IPS-18a (cell line): ENCODE data around the gene UBE2D1.

ENCODE experiments used
- H3K27ac ChIP-seq: one replicate; pipeline ENCODE4 v1.5.1; 2013; ENCODE audit warnings: low read length
- H3K27me3 ChIP-seq: one replicate; pipeline ENCODE4 v1.6.1; 2013; ENCODE audit warnings: mild to moderate bottlenecking, low read length; ENCODE audit not compliant: control insufficient read depth, insufficient read depth
- H3K36me3 ChIP-seq: one replicate; pipeline ENCODE4 v1.6.1; 2013; ENCODE audit warnings: low read depth, low read length; ENCODE audit not compliant: control insufficient read depth
- H3K4me1 ChIP-seq: one replicate; pipeline ENCODE4 v1.6.1; 2013; ENCODE audit warnings: low read depth, low read length; ENCODE audit not compliant: control insufficient read depth
- H3K4me3 ChIP-seq: one replicate; pipeline ENCODE4 v1.5.1; 2013; ENCODE audit warnings: low read length
- H3K9ac ChIP-seq: one replicate; pipeline ENCODE4 v1.6.1; 2013; ENCODE audit warnings: mild to moderate bottlenecking, low read length, moderate library complexity
- H3K9me3 ChIP-seq: one replicate; pipeline ENCODE4 v1.6.1; 2013; ENCODE audit warnings: low read depth, low read length; ENCODE audit not compliant: control insufficient read depth

Gene UBE2D1

GRCh38 chr10:58385784-58386112 lies 50.9 kb downstream of the UBE2D1 start:
- Histone ChIP-seq H3K4me1 (peaks cover 4% of the 10 kb centered on the region), H3K36me3 (peaks cover 41% of the 10 kb centered on the region), H3K4me3 (peak overlapping the region; percentile 96), H3K9ac (peak overlapping the region; percentile 90), H3K27ac (peak overlapping the region; percentile 91), H3K27me3 (no peaks in the 10 kb centered on the region), H3K9me3 (no peaks in the 10 kb centered on the region)

GRCh38 chr10:58389024-58389423 lies 54.2 kb downstream of the UBE2D1 start:
- peaks cover 68% of the 10 kb centered on the region for H3K36me3 ChIP-seq

GRCh38 chr10:58393317-58393716 lies 58.5 kb downstream of the UBE2D1 start:
- Histone ChIP-seq H3K27ac (no peak overlapping the region), H3K4me3 (no peak overlapping the region), H3K9me3 (no peaks in the 10 kb centered on the region), H3K36me3 (peaks cover 85% of the 10 kb centered on the region), H3K27me3 (no peaks in the 10 kb centered on the region), H3K9ac (no peak overlapping the region), H3K4me1 (no peaks in the 10 kb centered on the region)

More at GRCh38 chr10:58389024-58389423, 54.2 kb downstream of the UBE2D1 start:
- Histone ChIP-seq H3K4me1 (peaks cover 4% of the 10 kb centered on the region), H3K9me3 (no peaks in the 10 kb centered on the region), H3K9ac (no peak overlapping the region), H3K27ac (no peak overlapping the region), H3K27me3 (no peaks in the 10 kb centered on the region), H3K4me3 (no peak overlapping the region)

GRCh38 chr10:58394471-58394870 lies 59.7 kb downstream of the UBE2D1 start:
- Histone ChIP-seq H3K36me3 (peaks cover 74% of the 10 kb centered on the region), H3K9me3 (no peaks in the 10 kb centered on the region)

GRCh38 chr10:58396057-58396456 lies 61.3 kb downstream of the UBE2D1 start:
- Histone ChIP-seq H3K36me3 (peaks cover 58% of the 10 kb centered on the region), H3K4me3 (no peak overlapping the region), H3K9me3 (no peaks in the 10 kb centered on the region)

More at GRCh38 chr10:58394471-58394870, 59.7 kb downstream of the UBE2D1 start:
- Histone ChIP-seq H3K4me3 (no peak overlapping the region), H3K27ac (no peak overlapping the region), H3K4me1 (no peaks in the 10 kb centered on the region), H3K9ac (no peak overlapping the region), H3K27me3 (no peaks in the 10 kb centered on the region)

GRCh38 chr10:58397830-58398229 lies 63.0 kb downstream of the UBE2D1 start:
- H3K4me1 ChIP-seq, result no peaks in the 10 kb centered on the region
- H3K9ac ChIP-seq, result no peak overlapping the region
- no peaks in the 10 kb centered on the region for H3K27me3 ChIP-seq
- H3K4me3 ChIP-seq, result no peak overlapping the region
- no peaks in the 10 kb centered on the region for H3K9me3 ChIP-seq
- peaks cover 42% of the 10 kb centered on the region for H3K36me3 ChIP-seq
- H3K27ac ChIP-seq, result no peak overlapping the region

More at GRCh38 chr10:58396057-58396456, 61.3 kb downstream of the UBE2D1 start:
- Histone ChIP-seq H3K27me3 (no peaks in the 10 kb centered on the region), H3K27ac (no peak overlapping the region), H3K4me1 (no peaks in the 10 kb centered on the region), H3K9ac (no peak overlapping the region)

- peaks cover 30% of the 10 kb centered on the region for H3K36me3 ChIP-seq
- H3K27ac ChIP-seq, result no peak overlapping the region
- no peak overlapping the region for H3K9ac ChIP-seq
- no peaks in the 10 kb centered on the region for H3K27me3 ChIP-seq
- H3K4me3 ChIP-seq, result no peak overlapping the region
- no peaks in the 10 kb centered on the region for H3K9me3 ChIP-seq
- H3K4me1 ChIP-seq, result no peaks in the 10 kb centered on the region
Observed at GRCh38 chr10:58399410-58399809, 64.6 kb downstream of the UBE2D1 start.

GRCh38 chr10:58400609-58401008 lies 65.8 kb downstream of the UBE2D1 start:
- no peaks in the 10 kb centered on the region for H3K27me3 ChIP-seq
- H3K9me3 ChIP-seq, result no peaks in the 10 kb centered on the region
- no peak overlapping the region for H3K27ac ChIP-seq
- H3K4me1 ChIP-seq, result no peaks in the 10 kb centered on the region
- no peak overlapping the region for H3K4me3 ChIP-seq
- peaks cover 19% of the 10 kb centered on the region for H3K36me3 ChIP-seq
- H3K9ac ChIP-seq, result no peak overlapping the region

GRCh38 chr10:58404001-58404400 lies 69.2 kb downstream of the UBE2D1 start:
- Histone ChIP-seq H3K9ac (no peak overlapping the region), H3K27me3 (no peaks in the 10 kb centered on the region), H3K4me1 (no peaks in the 10 kb centered on the region), H3K36me3 (no peaks in the 10 kb centered on the region), H3K27ac (no peak overlapping the region), H3K9me3 (no peaks in the 10 kb centered on the region), H3K4me3 (no peak overlapping the region)

GRCh38 chr10:58409956-58410610 lies 75.3 kb downstream of the UBE2D1 start:
- Histone ChIP-seq H3K4me3 (no peak overlapping the region), H3K27me3 (no peaks in the 10 kb centered on the region), H3K4me1 (no peaks in the 10 kb centered on the region), H3K9me3 (no peaks in the 10 kb centered on the region), H3K9ac (no peak overlapping the region), H3K27ac (no peak overlapping the region), H3K36me3 (no peaks in the 10 kb centered on the region)

- no peak overlapping the region for H3K4me3 ChIP-seq
- H3K4me1 ChIP-seq, result no peaks in the 10 kb centered on the region
- H3K9ac ChIP-seq, result no peak overlapping the region
- H3K27me3 ChIP-seq, result no peaks in the 10 kb centered on the region
- H3K36me3 ChIP-seq, result no peaks in the 10 kb centered on the region
- H3K9me3 ChIP-seq, result no peaks in the 10 kb centered on the region
- H3K27ac ChIP-seq, result no peak overlapping the region
Observed at GRCh38 chr10:58412502-58412961, 77.7 kb downstream of the UBE2D1 start.

- H3K27me3 ChIP-seq, result no peaks in the 10 kb centered on the region
- H3K36me3 ChIP-seq, result no peaks in the 10 kb centered on the region
- H3K4me1 ChIP-seq, result no peaks in the 10 kb centered on the region
- no peak overlapping the region for H3K4me3 ChIP-seq
- H3K27ac ChIP-seq, result no peak overlapping the region
- no peak overlapping the region for H3K9ac ChIP-seq
- no peaks in the 10 kb centered on the region for H3K9me3 ChIP-seq
Observed at GRCh38 chr10:58414270-58415041, 79.7 kb downstream of the UBE2D1 start.
